A204.1 (cell line): ENCODE measurements around the gene WBP2.

Experiments used
- FAIRE-seq: peaks from 2 replicates; lab custom pipeline; 2012; peaks lifted over from hg19 to GRCh38; lab: Jason Lieb, UNC

Gene WBP2

GRCh38 chr17:75855310-75856061, at the start of gene WBP2:
Gene WBP2, minus strand, starts transcription at chr17:75855335. Its CDS starts 38 bp downstream, at chr17:75855297.
- FAIRE-seq, result peak; percentile 98

- no peak for FAIRE-seq
These were observed 47.3 kb upstream of the WBP2 start for GRCh38 chr17:75902406-75902805.

- FAIRE-seq, result no peak
These were observed 46.6 kb upstream of the WBP2 start for GRCh38 chr17:75901727-75902126.

GRCh38 chr17:75900691-75901533, 45.8 kb upstream of the WBP2 start:
- no peak for FAIRE-seq

- FAIRE-seq, result no peak
These were observed 44.8 kb upstream of the WBP2 start for GRCh38 chr17:75899767-75900468.

GRCh38 chr17:75899353-75899752, 44.2 kb upstream of the WBP2 start:
- no peak for FAIRE-seq

GRCh38 chr17:75898791-75899190, 43.7 kb upstream of the WBP2 start:
- no peak for FAIRE-seq

- no peak for FAIRE-seq
These were observed 42.9 kb upstream of the WBP2 start for GRCh38 chr17:75898065-75898464.

GRCh38 chr17:75897160-75898019, 42.3 kb upstream of the WBP2 start:
- no peak for FAIRE-seq

- no peak for FAIRE-seq
These were observed 41.5 kb upstream of the WBP2 start, which contains the start of gene TRIM65 for GRCh38 chr17:75896415-75897159. Gene TRIM65, minus strand, starts transcription at chr17:75896951. Its CDS starts 14 bp downstream, at chr17:75896937.

GRCh38 chr17:75895370-75896155, 40.4 kb upstream of the WBP2 start:
- FAIRE-seq, result no peak

- FAIRE-seq, result no peak
These were observed 39.1 kb upstream of the WBP2 start for GRCh38 chr17:75894049-75894733.

GRCh38 chr17:75893305-75894048, 38.3 kb upstream of the WBP2 start:
- no peak for FAIRE-seq

- no peak for FAIRE-seq
These were observed 37.6 kb upstream of the WBP2 start for GRCh38 chr17:75892556-75893224.

GRCh38 chr17:75891605-75892555, 36.7 kb upstream of the WBP2 start:
- no peak for FAIRE-seq

- no peak for FAIRE-seq
These were observed 36.0 kb upstream of the WBP2 start for GRCh38 chr17:75891022-75891604.

- FAIRE-seq, result no peak
These were observed 34.3 kb upstream of the WBP2 start for GRCh38 chr17:75889454-75889853.
